Body of pancreas (tissue), 4 donors: ENCODE measurements around the gene EXOC2. TPM values are rescaled to one million over a fixed set of nuclear protein-coding genes. Genes with fewer than 3 reads are reported as not detected.

ENCODE experiments used
- ATAC-seq: fragments of 150-250 bp; one replicate; pipeline ENCODE4 v1.9.1; 2016
- DNase-seq, 4 donors: peaks; one replicate each; pipeline ENCODE4 v3.0.0-alpha.2; 2019
- H3K27ac ChIP-seq, 4 donors: fragments of 200-600 bp; sonication (generic); 1 replicate in 3 of 4; 2 replicates in 1 of 4; pipeline versions ENCODE4 v1.5.1 to v1.6.1; 2016 to 2019; ENCODE audit warnings: mild to moderate bottlenecking in 1 of 4, mixed read lengths in 1 of 4, moderate library complexity in 1 of 4
- H3K27me3 ChIP-seq, 2 donors: fragments of 200-600 bp; sonication (generic); one replicate each; pipeline ENCODE4 v1.6.0; 2016; ENCODE audit warnings: mild to moderate bottlenecking in 1 of 2
- H3K36me3 ChIP-seq, 2 donors: fragments of 200-600 bp; sonication (generic); replicated peaks in 1 of 2; 2 replicates each; pipeline ENCODE4 v1.5.1; 2016; ENCODE audit warnings: low read depth in 2 of 2; ENCODE audit not compliant: insufficient read depth in 1 of 2
- H3K4me1 ChIP-seq: fragments of 200-600 bp; sonication (generic); one replicate; pipeline ENCODE4 v1.6.0; 2016
- H3K4me3 ChIP-seq, 2 donors: fragments of 200-600 bp; sonication (generic); 1 replicate in 1 of 2; 2 replicates in 1 of 2; pipeline ENCODE4 v1.5.1; 2016 to 2019
- H3K9me3 ChIP-seq, 3 donors: fragments of 200-600 bp; sonication (generic); 1 replicate in 2 of 3; 2 replicates in 1 of 3; pipeline ENCODE4 v1.5.1; 2016
- POLR2A ChIP-seq, 3 donors: fragments of 450-650 bp; IDR thresholded peaks; one replicate each; pipeline ENCODE4 v1.6.1; 2016; ENCODE audit warnings: antibody characterized with exemption in 3 of 3, mild to moderate bottlenecking in 2 of 3
- WGBS, 2 donors: methylation state at CpG; one replicate each; pipeline ENCODE4 v1.1.5; 2017; 5-methylcytosine and 5-hydroxymethylcytosine counted together
- intact Hi-C: fragments of 100-400 bp; cut with DNase I; formaldehyde crosslinking; loops from one replicate; pipeline ENCODE4 v1.15.1; 2023
- total RNA-seq, 2 donors: library from RNA; depleted of rRNA; stranded (reverse); fragments of >200 nt; gene quantifications; one replicate each; pipeline ENCODE4 v1.1.0, GENCODE V29; 2016
- TF ChIP-seq, protein P1 (sequence below), 7 experiments: fragments of 450-650 bp in 4 of 7; fragments of 200-600 bp in 3 of 7; sonication (generic) in 3 of 7; IDR thresholded peaks; one replicate each; pipeline ENCODE4 v1.5.1; 2016 to 2019; ENCODE audit warnings: antibody characterized with exemption in 7 of 7

EXOC2 gene
- total RNA-seq, 2 donors from 2014 or later = 10.5 to 10.6 TPM

DNA sequence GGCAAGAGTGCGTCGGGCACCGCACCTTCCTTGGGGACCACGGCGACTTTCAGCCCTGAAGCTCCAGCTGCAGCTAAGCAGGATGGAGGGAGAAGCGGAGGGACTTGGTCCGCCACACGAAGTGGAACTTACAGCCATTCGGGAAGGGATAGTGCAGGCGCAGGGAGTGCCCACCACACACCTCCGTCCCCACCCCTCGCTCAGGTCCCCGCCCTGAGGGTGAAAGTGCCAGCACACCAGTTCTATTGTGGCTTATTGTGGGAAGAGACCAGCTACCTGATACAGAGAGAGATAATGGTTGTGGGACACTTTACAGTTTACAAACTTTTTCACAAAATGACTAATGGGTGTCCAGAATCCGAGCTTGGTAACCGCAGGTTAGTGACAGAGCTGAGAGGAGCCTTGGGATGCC lies 225.3 kb downstream of the EXOC2 start:
- TF ChIP-seq POLR2A (IDR thresholded peaks at IDR 0.05) = no peak
- TF ChIP-seq, protein P1, sequence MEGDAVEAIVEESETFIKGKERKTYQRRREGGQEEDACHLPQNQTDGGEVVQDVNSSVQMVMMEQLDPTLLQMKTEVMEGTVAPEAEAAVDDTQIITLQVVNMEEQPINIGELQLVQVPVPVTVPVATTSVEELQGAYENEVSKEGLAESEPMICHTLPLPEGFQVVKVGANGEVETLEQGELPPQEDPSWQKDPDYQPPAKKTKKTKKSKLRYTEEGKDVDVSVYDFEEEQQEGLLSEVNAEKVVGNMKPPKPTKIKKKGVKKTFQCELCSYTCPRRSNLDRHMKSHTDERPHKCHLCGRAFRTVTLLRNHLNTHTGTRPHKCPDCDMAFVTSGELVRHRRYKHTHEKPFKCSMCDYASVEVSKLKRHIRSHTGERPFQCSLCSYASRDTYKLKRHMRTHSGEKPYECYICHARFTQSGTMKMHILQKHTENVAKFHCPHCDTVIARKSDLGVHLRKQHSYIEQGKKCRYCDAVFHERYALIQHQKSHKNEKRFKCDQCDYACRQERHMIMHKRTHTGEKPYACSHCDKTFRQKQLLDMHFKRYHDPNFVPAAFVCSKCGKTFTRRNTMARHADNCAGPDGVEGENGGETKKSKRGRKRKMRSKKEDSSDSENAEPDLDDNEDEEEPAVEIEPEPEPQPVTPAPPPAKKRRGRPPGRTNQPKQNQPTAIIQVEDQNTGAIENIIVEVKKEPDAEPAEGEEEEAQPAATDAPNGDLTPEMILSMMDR (IDR thresholded peaks at IDR 0.05) = no peak
- 68 to 81% methylated on average over 13 to 15 of the region's 15 CpGs for WGBS, 2 donors
- intact Hi-C loops = no loop called here
- Histone ChIP-seq H3K4me1 (no peaks in the 10 kb centered on the region), H3K36me3 (no peaks in the 10 kb centered on the region), H3K27ac (no peak overlapping the region), H3K4me3 (no peak overlapping the region), H3K9me3 (no peaks in the 10 kb centered on the region), H3K27me3 (no peaks in the 10 kb centered on the region)
- DNase-seq (no peak), ATAC-seq (no peak)

DNA sequence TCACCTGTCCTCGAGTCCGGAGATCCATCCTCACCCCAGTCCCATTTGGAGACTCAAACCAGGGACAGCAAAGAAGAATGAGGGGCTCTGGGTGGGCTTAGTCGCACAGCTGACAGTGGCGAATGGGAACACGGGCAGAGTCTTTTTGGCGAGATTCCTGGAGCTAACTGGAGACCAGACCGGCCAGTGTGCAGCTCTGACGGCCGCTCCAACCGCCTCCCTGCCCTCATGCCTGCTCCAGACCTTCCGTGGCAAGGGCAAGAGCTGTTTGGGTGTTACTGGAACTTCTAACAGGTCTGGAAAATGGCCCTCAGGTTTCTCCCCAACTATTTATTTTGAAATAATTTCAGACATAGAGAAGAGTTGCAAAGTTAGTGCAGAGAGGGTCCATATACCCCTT lies 225.8 kb downstream of the EXOC2 start:
- Histone ChIP-seq H3K4me1 (no peaks in the 10 kb centered on the region), H3K27me3 (no peaks in the 10 kb centered on the region), H3K4me3 (no peak overlapping the region), H3K36me3 (no peaks in the 10 kb centered on the region), H3K27ac (no peak overlapping the region), H3K9me3 (no peaks in the 10 kb centered on the region)
- ATAC-seq (no peak), DNase-seq (no peak)
- 67 to 71% methylated on average over 11 of the region's 11 CpGs for WGBS, 2 donors
- intact Hi-C loops = no loop called here
- no peak for TF ChIP-seq POLR2A (IDR thresholded peaks at IDR 0.05)
- TF ChIP-seq, protein P1 (IDR thresholded peaks at IDR 0.05) = no peak

GRCh38 chr6:466564-466963 lies 226.4 kb downstream of the EXOC2 start:
- Histone ChIP-seq H3K4me3 (no peak overlapping the region), H3K4me1 (no peaks in the 10 kb centered on the region), H3K36me3 (no peaks in the 10 kb centered on the region), H3K27ac (no peak overlapping the region), H3K9me3 (no peaks in the 10 kb centered on the region), H3K27me3 (no peaks in the 10 kb centered on the region)
- WGBS, 2 donors = 72 to 73% methylated on average over 18 of the region's 18 CpGs
- ATAC-seq (no peak), DNase-seq (no peak)
- TF ChIP-seq, protein P1 (IDR thresholded peaks at IDR 0.05) = no peak
- no peak for TF ChIP-seq POLR2A (IDR thresholded peaks at IDR 0.05)
- intact Hi-C loops = no loop called here

- Histone ChIP-seq H3K9me3 (no peaks in the 10 kb centered on the region), H3K27ac (no peak overlapping the region), H3K36me3 (no peaks in the 10 kb centered on the region), H3K4me3 (no peak overlapping the region), H3K4me1 (no peaks in the 10 kb centered on the region), H3K27me3 (no peaks in the 10 kb centered on the region)
- ATAC-seq = no peak
- DNase-seq = no peak
- 67 to 69% methylated on average over 16 to 20 of the region's 20 CpGs for WGBS, 2 donors
- TF ChIP-seq, protein P1 (IDR thresholded peaks at IDR 0.05) = no peak
- TF ChIP-seq POLR2A (IDR thresholded peaks at IDR 0.05) = no peak
- intact Hi-C loops = no loop called here
Observed at GRCh38 chr6:465531-466348, 227.2 kb downstream of the EXOC2 start.

GRCh38 chr6:456887-457286 lies 236.1 kb downstream of the EXOC2 start:
- TF ChIP-seq, protein P1 (IDR thresholded peaks at IDR 0.05) = no peak
- no peak for TF ChIP-seq POLR2A (IDR thresholded peaks at IDR 0.05)
- Histone ChIP-seq H3K36me3 (no peaks in the 10 kb centered on the region), H3K27me3 (no peaks in the 10 kb centered on the region), H3K4me3 (no peak overlapping the region), H3K27ac (no peak overlapping the region), H3K4me1 (no peaks in the 10 kb centered on the region), H3K9me3 (no peaks in the 10 kb centered on the region)
- intact Hi-C loops = no loop called here
- WGBS, 2 donors = 66 to 67% methylated on average over 4 of the region's 4 CpGs
- ATAC-seq (no peak), DNase-seq (no peak)
